Dedifferentiated amniotic fluid mesenchymal stem cell (primary cell): ENCODE data around the gene LRRC8E.
A peak's percentile ranks its signal among the peaks of the same experiment; 100 is the strongest.
"Not testable (repeated sequence)": the region's sequence is repeated elsewhere in the genome, so short reads cannot be mapped to it uniquely, and the experiment has no call there.

ENCODE experiments used
- DNase-seq: peaks from one replicate; pipeline ENCODE4 v3.0.0-alpha.2; 2016; ENCODE audit errors: extremely low spot score

Gene LRRC8E

GRCh38 chr19:7887408-7888144, 734 bp upstream of the LRRC8E start:
- no peak for DNase-seq

- no peak for DNase-seq
These were observed 512 bp downstream of the LRRC8E start for GRCh38 chr19:7888826-7889217.

- not testable (repeated sequence) for DNase-seq
These were observed 5.2 kb downstream of the LRRC8E start for GRCh38 chr19:7893362-7894101.

- DNase-seq, result no peak
These were observed 6.5 kb downstream of the LRRC8E start for GRCh38 chr19:7894612-7895309.

- DNase-seq, result no peak
These were observed 7.3 kb downstream of the LRRC8E start for GRCh38 chr19:7895565-7895964.

- no peak for DNase-seq
These were observed 9.0 kb downstream of the LRRC8E start for GRCh38 chr19:7897292-7897691.

GRCh38 chr19:7898967-7899366, 10.7 kb downstream of the LRRC8E start:
- DNase-seq, result no peak

- no peak for DNase-seq
These were observed 11.6 kb downstream of the LRRC8E start for GRCh38 chr19:7899751-7900378.

GRCh38 chr19:7900401-7900870, 12.1 kb downstream of the LRRC8E start:
- no peak for DNase-seq

GRCh38 chr19:7900931-7901330, 12.6 kb downstream of the LRRC8E start:
- DNase-seq, result no peak

GRCh38 chr19:7901337-7901736, 13.0 kb downstream of the LRRC8E start:
- no peak for DNase-seq

- DNase-seq, result no peak
These were observed 14.5 kb downstream of the LRRC8E start for GRCh38 chr19:7902796-7903243.

GRCh38 chr19:7903244-7904073, 15.1 kb downstream of the LRRC8E start, which contains the start of gene MAP2K7:
Gene MAP2K7 (plus strand): TSS chr19:7903877. CDS start chr19:7903945, 68 bp downstream.
- peak; percentile 99 for DNase-seq

- no peak for DNase-seq
These were observed 16.0 kb downstream of the LRRC8E start for GRCh38 chr19:7904074-7905020.

GRCh38 chr19:7905268-7905667, 17.0 kb downstream of the LRRC8E start:
- no peak for DNase-seq

- DNase-seq, result no peak
These were observed 17.5 kb downstream of the LRRC8E start for GRCh38 chr19:7905859-7906258.

GRCh38 chr19:7907122-7907521, 18.8 kb downstream of the LRRC8E start:
- DNase-seq, result no peak

GRCh38 chr19:7907544-7907943, 19.2 kb downstream of the LRRC8E start:
- no peak for DNase-seq

GRCh38 chr19:7908078-7908699, 19.9 kb downstream of the LRRC8E start:
- DNase-seq, result no peak
